Sigmoid colon (tissue), 4 donors: Measurements from ENCODE around the gene AP1G1.

Experiments used
- POLR2A ChIP-seq, 2 donors: fragments of 450-650 bp; IDR thresholded peaks; one replicate each; pipeline ENCODE4 v1.6.1; 2016; ENCODE audit warnings: antibody characterized with exemption in 2 of 2, mild to moderate bottlenecking in 2 of 2, moderate library complexity in 2 of 2
- POLR2AphosphoS5 ChIP-seq, 4 donors: sonication (generic); formaldehyde crosslinking; IDR thresholded peaks; one replicate each; pipeline ENCODE4 v1.6.1; 2017; ENCODE audit warnings: antibody characterized with exemption in 4 of 4
- TF ChIP-seq, protein P1 (sequence below), 4 experiments: fragments of 450-650 bp in 3 of 4; fragments of 200-600 bp in 1 of 4; IDR thresholded peaks; one replicate each; pipeline ENCODE4 v1.5.1; 2016 to 2019; ENCODE audit warnings: antibody characterized with exemption in 4 of 4, mild to moderate bottlenecking in 3 of 4, moderate library complexity in 2 of 4

DNA sequence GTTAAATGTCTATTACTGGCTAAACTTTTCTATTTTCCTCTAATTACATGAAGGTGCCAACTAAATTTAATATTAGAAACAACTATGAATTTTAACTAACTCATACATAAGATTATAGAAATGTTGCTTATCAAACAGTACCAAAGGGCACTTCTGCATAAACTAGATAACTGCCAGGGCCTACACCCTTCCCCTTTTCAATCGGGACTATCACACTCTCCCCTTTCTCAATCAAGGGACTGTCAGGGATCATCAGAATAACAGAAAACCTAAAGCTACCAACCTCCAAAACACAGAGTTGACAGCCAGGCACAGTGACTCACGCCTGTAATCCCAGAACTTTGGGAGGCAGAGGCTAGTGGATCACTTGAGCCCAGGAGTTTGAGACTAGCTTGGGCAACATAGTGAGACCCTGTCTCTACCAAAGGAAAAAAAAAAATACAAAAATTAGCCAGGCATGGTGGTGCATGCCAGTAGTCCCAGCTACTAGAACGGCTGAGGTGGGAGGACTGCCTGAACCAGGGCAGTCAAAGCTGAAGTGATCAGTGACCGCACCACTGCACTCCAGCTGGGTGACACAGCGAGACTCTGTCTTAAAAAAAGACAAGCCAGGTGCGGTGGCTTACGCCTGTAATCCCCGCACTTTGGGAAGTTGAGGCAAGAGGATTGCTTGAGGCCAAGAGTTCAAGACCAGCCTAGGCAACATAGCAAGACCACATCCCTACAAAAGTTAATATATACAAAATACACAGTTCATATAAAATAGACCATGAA lies 80.9 kb downstream of the AP1G1 start:
- TF ChIP-seq, protein P1, sequence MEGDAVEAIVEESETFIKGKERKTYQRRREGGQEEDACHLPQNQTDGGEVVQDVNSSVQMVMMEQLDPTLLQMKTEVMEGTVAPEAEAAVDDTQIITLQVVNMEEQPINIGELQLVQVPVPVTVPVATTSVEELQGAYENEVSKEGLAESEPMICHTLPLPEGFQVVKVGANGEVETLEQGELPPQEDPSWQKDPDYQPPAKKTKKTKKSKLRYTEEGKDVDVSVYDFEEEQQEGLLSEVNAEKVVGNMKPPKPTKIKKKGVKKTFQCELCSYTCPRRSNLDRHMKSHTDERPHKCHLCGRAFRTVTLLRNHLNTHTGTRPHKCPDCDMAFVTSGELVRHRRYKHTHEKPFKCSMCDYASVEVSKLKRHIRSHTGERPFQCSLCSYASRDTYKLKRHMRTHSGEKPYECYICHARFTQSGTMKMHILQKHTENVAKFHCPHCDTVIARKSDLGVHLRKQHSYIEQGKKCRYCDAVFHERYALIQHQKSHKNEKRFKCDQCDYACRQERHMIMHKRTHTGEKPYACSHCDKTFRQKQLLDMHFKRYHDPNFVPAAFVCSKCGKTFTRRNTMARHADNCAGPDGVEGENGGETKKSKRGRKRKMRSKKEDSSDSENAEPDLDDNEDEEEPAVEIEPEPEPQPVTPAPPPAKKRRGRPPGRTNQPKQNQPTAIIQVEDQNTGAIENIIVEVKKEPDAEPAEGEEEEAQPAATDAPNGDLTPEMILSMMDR (IDR thresholded peaks at IDR 0.05): no peak
- TF ChIP-seq POLR2AphosphoS5 (IDR thresholded peaks at IDR 0.05) (no peak), POLR2A (IDR thresholded peaks at IDR 0.05) (no peak)
